Left lung (tissue), 10 donors: Measurements from ENCODE around the gene DNAAF1. TPM values are rescaled to one million over a fixed set of nuclear protein-coding genes. Genes with fewer than 3 reads are reported as not detected.
A peak's percentile ranks its signal among the peaks of the same experiment; 100 is the strongest.
"Not testable (repeated sequence)": the region's sequence is repeated elsewhere in the genome, so short reads cannot be mapped to it uniquely, and the experiment has no call there.

ENCODE experiments used
- ATAC-seq: fragments of 200-7000 bp; cut with Tn5 transposase; one replicate; pipeline ENCODE4 v1.9.1; 2020; ENCODE audit warnings: moderate library complexity
- DNase-seq, 4 donors: peaks; one replicate each; pipeline ENCODE4 v3.0.0-alpha.2; 2013 to 2020
- H3K27ac ChIP-seq, 2 donors: fragments of 200-600 bp; sonication (generic) in 1 of 2; one replicate each; pipeline versions ENCODE4 v1.5.0 to v1.8.0; 2020 to 2021
- H3K27me3 ChIP-seq, 2 donors: fragments of 200-600 bp; sonication (generic) in 1 of 2; one replicate each; pipeline versions ENCODE4 v1.5.0 to v1.8.0; 2020 to 2021
- H3K36me3 ChIP-seq, 2 donors: fragments of 200-600 bp; sonication (generic) in 1 of 2; one replicate each; pipeline versions ENCODE4 v1.5.0 to v1.8.0; 2020 to 2021
- H3K4me1 ChIP-seq, 2 donors: fragments of 200-600 bp; one replicate each; pipeline ENCODE4 v1.8.0; 2021
- H3K4me3 ChIP-seq, 2 donors: fragments of 200-600 bp; sonication (generic) in 1 of 2; one replicate each; pipeline versions ENCODE4 v1.5.0 to v1.8.0; 2020 to 2021; ENCODE audit warnings: mild to moderate bottlenecking in 1 of 2
- H3K9me3 ChIP-seq, 2 donors: fragments of 200-600 bp; sonication (generic) in 1 of 2; one replicate each; pipeline versions ENCODE4 v1.5.0 to v1.8.0; 2020 to 2021
- intact Hi-C, 2 donors: fragments of 100-400 bp; cut with DNase I; formaldehyde crosslinking; loops; one replicate each; pipeline versions ENCODE4 v1.11.2 to v1.14.2; 2022
- polyA plus RNA-seq, 6 donors: library from polyadenylated mRNA; unstranded; fragments of 120-200 nt; gene quantifications; one replicate each; pipeline ENCODE4 v1.2.1, GENCODE V29; 2013; ENCODE audit not compliant: insufficient read length in 6 of 6
- total RNA-seq, 2 donors: library from RNA; stranded (reverse); fragmentation: NEBNext Ultra II Directional; extraction: Animal tissue kit (Norgen Biotek cat#: 25700); gene quantifications; one replicate each; pipeline ENCODE4 v1.2.1, GENCODE V29; 2021
- TF ChIP-seq, protein P1 (sequence below), 2 donors: fragments of 200-600 bp; sonication (generic) in 1 of 2; IDR thresholded peaks; one replicate each; pipeline versions ENCODE4 v1.5.0 to v1.8.0; 2021; ENCODE audit warnings: antibody characterized with exemption in 2 of 2
- donor health status: DM: no; HTN: yes; CAD: no.
- donor health status: DM: no; HTN: no; CAD: no.

Gene DNAAF1
- total and polyA plus RNA-seq, 8 donors = 0.85 to 22.3 (median 11.6) TPM

DNA sequence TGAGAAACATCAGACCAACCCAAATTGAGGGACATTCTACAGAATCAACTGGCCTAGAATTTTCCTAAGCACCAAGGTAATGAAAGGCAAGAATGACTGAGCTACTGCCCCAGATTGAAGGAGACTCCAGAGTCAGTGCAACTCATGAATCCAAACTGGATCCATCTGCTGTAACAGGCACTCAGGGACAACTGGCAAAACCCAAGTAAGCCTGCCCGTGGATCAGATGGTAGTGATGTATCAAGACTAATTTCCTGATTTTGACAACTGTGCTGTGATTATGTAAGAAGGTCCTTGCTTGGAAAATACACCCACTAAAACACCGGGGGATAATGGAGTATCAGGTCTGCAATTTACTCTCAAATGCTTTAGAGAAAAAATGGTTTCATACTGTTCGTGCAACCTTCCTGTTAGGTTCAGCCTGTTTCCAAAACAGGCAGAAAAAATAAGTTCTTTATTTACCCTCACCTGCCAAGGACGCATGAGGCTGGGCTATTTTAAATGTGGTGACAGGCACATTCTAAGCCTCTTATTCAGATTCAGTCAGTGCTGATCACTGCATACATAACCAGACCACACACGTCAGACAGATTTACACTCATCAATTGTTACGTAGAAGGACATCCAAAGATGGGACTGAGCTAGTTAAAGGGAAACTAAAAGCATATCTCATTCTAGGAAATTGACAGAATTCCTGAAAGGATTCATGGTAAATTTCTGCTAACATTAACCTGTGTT is 35.3 kb upstream of the DNAAF1 start:
- Histone ChIP-seq H3K9me3 (no peaks in the 10 kb centered on the region), H3K36me3 (peaks cover 0 to 23% of the 10 kb centered on the region in 2 donors), H3K27ac (no peak overlapping the region), H3K4me3 (no peak overlapping the region), H3K4me1 (peaks cover 0 to 39% of the 10 kb centered on the region in 2 donors), H3K27me3 (no peaks in the 10 kb centered on the region)
- DNase-seq (no peak), ATAC-seq (no peak)
- TF ChIP-seq, protein P1, sequence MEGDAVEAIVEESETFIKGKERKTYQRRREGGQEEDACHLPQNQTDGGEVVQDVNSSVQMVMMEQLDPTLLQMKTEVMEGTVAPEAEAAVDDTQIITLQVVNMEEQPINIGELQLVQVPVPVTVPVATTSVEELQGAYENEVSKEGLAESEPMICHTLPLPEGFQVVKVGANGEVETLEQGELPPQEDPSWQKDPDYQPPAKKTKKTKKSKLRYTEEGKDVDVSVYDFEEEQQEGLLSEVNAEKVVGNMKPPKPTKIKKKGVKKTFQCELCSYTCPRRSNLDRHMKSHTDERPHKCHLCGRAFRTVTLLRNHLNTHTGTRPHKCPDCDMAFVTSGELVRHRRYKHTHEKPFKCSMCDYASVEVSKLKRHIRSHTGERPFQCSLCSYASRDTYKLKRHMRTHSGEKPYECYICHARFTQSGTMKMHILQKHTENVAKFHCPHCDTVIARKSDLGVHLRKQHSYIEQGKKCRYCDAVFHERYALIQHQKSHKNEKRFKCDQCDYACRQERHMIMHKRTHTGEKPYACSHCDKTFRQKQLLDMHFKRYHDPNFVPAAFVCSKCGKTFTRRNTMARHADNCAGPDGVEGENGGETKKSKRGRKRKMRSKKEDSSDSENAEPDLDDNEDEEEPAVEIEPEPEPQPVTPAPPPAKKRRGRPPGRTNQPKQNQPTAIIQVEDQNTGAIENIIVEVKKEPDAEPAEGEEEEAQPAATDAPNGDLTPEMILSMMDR (IDR thresholded peaks at IDR 0.05) = no peak
- intact Hi-C loops = no loop called here

DNA sequence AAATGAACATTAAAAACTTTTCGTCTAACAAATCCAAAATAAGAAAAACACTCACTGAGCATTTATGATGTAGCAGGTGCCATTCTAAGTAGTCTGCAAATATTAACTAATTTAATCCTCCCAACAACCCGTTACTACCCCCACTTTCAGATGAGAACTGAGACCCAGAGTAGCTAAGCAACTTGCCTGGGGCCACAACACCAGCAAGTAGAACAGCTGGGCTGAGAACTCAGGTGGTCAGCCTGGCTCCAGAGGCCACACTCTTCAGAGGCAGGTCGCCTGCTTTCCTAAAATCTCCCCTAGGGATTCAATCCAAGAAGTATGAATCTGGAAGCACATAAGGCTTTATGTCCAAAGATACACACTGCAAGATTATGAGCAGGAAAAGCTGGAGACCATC is 34.6 kb upstream of the DNAAF1 start:
- ATAC-seq (no peak), DNase-seq (no peak)
- H3K36me3 ChIP-seq = peaks cover 0 to 20% of the 10 kb centered on the region in 2 donors
- no peaks in the 10 kb centered on the region for H3K9me3 ChIP-seq
- no peak overlapping the region for H3K27ac ChIP-seq
- TF ChIP-seq, protein P1 (IDR thresholded peaks at IDR 0.05) = no peak
- no peak overlapping the region for H3K4me3 ChIP-seq
- no peaks in the 10 kb centered on the region for H3K27me3 ChIP-seq
- intact Hi-C loops = no loop called here
- peaks cover 3 to 41% of the 10 kb centered on the region in 2 donors for H3K4me1 ChIP-seq

DNA sequence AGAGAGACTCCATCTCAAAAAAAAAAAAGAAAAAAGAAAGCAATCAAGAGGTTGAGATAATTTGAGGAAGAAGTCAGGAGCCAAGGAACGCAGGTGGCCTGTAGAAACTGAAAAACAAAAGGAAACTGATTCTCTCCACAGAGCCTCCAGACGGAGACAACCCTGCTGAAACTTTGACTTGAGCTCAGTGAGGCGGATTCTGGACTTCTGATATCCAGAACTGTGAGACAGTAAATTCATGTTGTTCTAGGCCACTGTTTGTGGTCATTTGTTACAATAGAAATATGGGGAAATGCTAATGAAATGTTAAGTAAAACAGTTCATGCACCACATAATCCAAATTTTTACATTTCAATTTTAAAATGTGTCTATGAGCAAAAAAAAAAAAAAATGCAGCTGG is 33.6 kb upstream of the DNAAF1 start:
- Histone ChIP-seq H3K4me1 (peaks cover 5 to 49% of the 10 kb centered on the region in 2 donors), H3K27me3 (no peaks in the 10 kb centered on the region), H3K4me3 (no peak overlapping the region), H3K9me3 (no peaks in the 10 kb centered on the region), H3K27ac (no peak overlapping the region), H3K36me3 (peaks cover 0 to 19% of the 10 kb centered on the region in 2 donors)
- ATAC-seq (no peak), DNase-seq (no peak)
- TF ChIP-seq, protein P1 (IDR thresholded peaks at IDR 0.05) = no peak
- intact Hi-C loops = no loop called here

DNA sequence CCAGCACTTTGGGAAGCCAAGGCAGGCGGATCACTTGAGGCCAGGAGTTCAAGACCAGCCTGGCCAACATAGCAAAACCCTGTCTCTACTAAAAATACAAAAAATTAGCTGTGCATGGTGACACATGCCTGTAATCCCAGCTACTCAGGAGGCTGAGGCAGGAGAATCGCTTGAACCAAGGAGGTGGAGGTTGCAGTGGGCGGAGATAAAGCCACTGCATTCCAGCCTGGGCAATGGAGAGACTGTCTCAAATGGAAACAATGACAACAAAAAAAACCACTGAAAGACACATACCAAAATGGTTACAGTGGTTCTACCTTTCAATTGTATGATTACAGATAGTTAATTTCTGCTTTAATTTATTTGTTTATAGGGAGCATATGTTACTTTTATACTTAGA is 33.2 kb upstream of the DNAAF1 start:
- peaks cover 5 to 49% of the 10 kb centered on the region in 2 donors for H3K4me1 ChIP-seq
- ATAC-seq, H3K27ac ChIP-seq, H3K9me3 ChIP-seq, H3K4me3 ChIP-seq, H3K27me3 ChIP-seq, DNase-seq, intact Hi-C loops: not testable (repeated sequence)
- H3K36me3 ChIP-seq = peaks cover 0 to 19% of the 10 kb centered on the region in 2 donors

DNA sequence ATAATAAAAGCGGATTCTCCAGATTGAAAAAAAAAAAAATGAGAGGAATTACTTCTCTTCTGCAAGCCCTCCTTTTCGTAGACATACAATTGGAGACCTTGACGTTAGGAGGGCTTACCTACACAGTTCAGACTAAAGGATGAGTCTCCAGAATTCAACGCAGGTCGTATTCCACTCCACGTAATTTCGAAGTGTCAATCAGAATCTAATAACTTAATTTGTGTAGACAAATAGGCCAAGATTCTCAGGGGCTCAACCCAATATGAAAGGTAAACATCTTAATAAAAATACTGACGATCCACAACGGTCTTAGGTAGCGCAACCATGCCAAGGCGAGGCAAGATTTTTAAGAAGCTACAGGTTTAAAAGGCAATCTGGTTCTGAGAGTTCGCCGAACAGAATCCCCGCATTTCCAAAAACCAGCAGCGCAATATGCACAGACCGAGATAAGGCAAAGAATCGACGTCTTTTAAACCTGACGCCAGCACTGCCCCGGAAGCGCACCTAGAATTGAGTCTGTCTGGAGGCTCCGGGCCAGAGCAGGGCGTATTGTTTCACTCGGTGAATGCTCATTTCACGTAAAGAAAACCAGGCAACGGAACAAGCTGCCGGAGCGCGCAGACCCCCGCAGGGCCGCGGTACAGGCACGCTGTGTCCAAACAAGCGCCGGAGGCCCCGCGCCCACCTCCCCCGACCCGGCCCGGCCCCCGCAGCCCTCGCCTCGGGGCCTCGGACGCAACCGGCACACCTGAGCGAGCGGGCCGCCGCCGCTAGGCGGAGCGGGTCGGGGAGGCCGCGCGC is 29.0 kb upstream of the DNAAF1 start:
- Histone ChIP-seq H3K27ac (peak overlapping the region; percentile 90 to 92), H3K36me3 (no peaks in the 10 kb centered on the region), H3K4me3 (peak overlapping the region; percentile 91 to 99), H3K4me1 (peaks cover 8 to 47% of the 10 kb centered on the region in 2 donors), H3K27me3 (no peaks in the 10 kb centered on the region), H3K9me3 (no peaks in the 10 kb centered on the region)
- DNase-seq (peak in 1 of 4 donors; percentile 46), ATAC-seq (peak; percentile 27)
- TF ChIP-seq, protein P1 (IDR thresholded peaks at IDR 0.05) = peak; percentile 24 to 37
- intact Hi-C loops = no loop called here
